CD4-positive, alpha-beta T cell treated with Interleukin-15 for 1 hour (primary cell): Measurements from ENCODE around the gene REEP5.
"Not testable (repeated sequence)": the region's sequence is repeated elsewhere in the genome, so short reads cannot be mapped to it uniquely, and the experiment has no call there.

Experiments
- DNase-seq: peaks from one replicate; pipeline ENCODE4 v3.0.0-alpha.2; 2020

REEP5 gene

DNA sequence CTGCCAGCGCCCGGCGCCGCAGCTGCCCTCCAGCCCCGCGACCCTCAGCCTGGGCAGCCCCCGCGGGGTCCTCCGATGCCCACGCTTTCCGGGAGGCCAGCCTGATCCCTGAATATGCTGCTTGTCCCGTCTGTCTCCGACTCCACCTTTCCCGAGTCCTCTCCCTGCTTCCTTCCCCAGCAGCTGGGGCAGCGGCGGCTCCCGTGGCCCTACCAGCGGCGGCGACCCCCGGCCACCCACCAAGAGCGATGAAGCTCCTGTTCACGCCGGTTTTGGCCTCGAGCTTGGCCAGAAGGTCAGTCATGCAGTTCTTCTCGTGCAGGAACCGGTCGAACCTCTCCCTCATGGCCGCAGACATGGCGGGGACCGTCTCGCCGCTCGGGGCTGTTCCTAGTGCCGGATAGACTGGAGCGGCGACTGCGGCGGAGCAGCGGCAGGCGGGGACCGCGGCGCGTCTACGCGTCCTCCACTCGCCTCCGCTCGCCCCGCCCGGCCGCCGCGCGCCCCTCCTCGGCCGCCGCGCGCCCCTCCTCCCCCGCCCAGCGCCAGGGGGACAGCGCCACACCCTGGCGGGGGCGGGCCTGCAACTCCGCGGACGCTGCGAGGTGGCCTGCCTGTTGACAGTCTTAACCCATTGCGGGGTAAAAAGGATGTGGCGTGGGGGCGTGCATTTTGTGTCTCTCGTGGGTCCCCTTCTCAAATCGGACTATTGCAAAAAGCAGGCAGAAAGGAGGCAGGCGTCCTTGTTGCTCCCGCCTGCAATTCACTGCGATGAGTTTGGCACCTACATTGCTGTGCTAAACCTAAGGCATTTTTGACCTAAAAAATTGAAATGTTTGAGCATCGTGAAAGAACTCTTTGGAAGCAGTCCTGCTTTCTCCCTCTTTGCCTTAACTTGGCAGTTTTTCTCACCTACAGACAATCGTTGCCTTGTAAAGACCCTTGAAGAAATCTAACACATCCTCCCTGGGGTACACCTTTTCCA, at the start of gene REEP5:
REEP5 (minus strand) TSS at position 395 of the 985 bp plus-strand sequence; CDS start at position 358, 37 bp downstream.
- peak; percentile 85 for DNase-seq

DNA sequence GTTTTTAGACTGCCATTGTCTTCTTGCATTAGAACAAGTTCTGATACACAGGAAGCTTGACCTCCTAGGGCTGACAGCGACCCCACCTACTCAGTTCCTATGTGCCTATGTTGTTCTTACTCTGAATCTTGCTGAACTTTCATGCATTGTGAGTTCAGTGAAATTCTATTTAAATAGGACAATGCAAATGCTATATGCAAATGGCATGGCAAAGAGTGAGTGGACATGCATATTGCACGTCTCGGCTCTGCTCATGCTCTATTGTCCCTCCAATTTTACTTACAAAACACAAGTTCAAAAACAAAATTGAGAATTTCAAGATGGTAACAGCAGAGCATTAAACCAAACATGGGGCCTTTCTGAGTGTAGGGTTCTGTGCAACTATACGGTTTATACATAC, 49.2 kb upstream of the REEP5 start:
- DNase-seq, result no peak

GRCh38 chr5:112968411-112969106, 46.5 kb upstream of the REEP5 start:
- no peak for DNase-seq

- DNase-seq, result no peak
Measured at GRCh38 chr5:112967520-112968083, 45.6 kb upstream of the REEP5 start.

DNA sequence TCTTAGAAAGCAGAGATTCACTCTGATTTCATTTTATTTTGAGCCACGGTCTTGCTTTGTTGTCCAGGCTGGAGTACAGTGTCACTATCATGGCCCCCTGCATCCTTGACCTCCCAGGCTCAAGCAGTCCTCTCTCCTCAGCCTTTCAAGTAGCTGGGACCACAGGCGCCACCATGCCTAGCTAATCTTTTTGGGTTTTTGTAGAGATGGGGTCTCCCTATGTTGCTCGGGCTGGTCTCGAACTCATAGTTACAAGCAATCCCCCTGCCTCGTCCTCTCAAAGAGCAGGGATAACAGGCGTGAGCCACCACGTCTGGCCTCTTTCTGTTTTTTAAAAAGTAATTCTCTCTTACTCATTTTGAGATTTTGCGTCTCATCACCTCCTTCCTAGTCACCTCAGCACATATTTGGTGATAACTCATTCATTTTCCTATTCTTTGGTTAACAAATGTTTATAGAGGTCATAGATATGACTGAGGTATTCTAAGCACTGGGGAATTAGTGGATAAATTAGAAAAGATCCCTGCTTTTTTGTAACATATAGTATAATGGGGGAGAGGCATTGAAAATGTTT, 43.8 kb upstream of the REEP5 start:
- no peak for DNase-seq

- DNase-seq, result not testable (repeated sequence)
Measured at GRCh38 chr5:112963374-112963733, 41.3 kb upstream of the REEP5 start.

DNA sequence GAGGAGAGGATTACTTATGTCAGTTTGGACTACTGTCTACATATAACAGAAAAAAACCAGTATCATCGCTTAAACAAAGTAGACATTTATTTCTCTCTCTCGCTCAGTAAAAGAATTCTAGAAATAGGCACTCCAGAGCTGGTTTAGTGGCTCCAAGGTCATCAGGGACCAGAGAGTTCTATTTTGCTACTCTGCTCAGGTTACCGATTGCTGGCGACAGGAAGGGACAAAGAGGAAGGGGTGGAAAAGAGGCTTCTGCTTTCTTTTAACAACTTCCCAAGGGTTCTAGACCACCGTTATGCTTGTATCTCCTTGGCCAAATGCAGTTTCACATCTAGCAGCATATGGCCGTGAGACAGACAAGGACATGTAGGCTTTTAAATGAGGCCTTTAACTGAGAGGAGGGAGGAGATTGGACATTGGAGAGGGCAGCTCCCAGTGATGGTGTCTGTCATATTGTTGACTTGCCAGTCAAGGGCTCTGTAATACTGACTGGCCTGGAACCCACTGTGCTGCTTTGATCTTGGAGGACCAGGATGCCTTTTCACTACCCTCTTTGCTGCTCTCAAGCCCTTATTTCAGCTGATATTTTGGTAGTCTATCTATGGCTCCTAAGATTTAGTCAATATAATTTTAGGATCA, 39.0 kb upstream of the REEP5 start:
- no peak for DNase-seq

GRCh38 chr5:112960315-112960714, 38.3 kb upstream of the REEP5 start:
- DNase-seq, result no peak

DNA sequence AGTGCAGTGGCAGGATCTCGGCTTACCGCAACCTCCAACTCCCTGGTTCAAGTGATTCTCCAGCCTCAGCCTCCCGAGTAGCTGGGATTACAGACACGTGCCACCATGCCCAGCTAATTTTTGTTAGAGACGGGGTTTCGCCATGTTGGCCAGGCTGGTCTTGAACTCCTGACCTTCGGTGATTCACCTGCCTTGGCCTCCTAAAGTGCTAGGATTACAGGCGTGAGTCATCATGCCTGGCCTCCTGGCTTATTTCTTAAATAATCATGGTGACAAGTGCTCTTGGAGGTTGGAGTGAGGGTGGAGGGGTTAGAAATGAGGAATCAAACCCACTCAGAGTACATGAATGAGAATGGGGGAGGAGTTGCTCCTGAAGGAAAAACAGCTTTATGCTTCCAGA, 37.8 kb upstream of the REEP5 start:
- DNase-seq, result not testable (repeated sequence)

- no peak for DNase-seq
Measured at GRCh38 chr5:112958093-112959088, 36.4 kb upstream of the REEP5 start.

GRCh38 chr5:112957036-112957808, 35.2 kb upstream of the REEP5 start:
- no peak for DNase-seq

DNA sequence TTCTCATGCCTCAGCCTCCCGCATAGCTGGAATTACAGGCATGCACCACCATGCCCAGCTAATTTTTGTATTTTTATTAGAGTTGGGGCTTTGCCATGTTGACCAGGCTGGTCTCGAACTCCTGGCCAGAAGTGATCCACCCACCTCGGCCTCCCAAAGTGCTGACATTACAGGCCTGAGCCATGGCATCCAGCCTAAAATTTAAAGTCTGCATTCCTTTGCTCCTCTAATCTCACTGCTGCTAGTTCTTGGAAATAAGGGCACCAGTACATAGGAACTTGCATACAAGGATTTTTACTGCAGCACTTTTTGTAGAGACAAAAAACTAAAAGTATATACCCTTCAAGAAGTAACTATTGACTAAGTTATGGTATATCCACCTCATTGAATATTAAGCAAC, 34.6 kb upstream of the REEP5 start:
- no peak for DNase-seq

GRCh38 chr5:112951124-112951702, 29.2 kb upstream of the REEP5 start:
- DNase-seq, result no peak

GRCh38 chr5:112948458-112948857, 26.4 kb upstream of the REEP5 start:
- DNase-seq, result no peak

- DNase-seq, result no peak
Measured at GRCh38 chr5:112940670-112941069, 18.6 kb upstream of the REEP5 start.

GRCh38 chr5:112938286-112938685, 16.3 kb upstream of the REEP5 start:
- DNase-seq, result no peak

GRCh38 chr5:112935675-112936074, 13.6 kb upstream of the REEP5 start:
- DNase-seq, result no peak

DNA sequence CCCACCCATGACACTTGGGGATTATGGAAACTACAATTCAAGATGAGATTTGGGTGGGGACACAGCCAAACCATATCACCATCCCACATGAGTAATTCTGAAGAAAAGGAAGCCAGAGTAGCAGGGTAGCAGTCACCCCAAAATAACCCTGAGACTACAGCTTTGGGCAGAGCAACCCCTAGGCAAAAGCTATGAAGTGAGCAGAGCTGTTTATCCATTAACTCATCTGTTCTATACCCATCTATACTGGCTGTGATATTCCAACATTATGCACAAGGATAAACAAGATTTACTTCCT, 12.3 kb upstream of the REEP5 start:
- no peak for DNase-seq

- DNase-seq, result no peak
Measured at GRCh38 chr5:112933651-112934365, 11.8 kb upstream of the REEP5 start.

GRCh38 chr5:112933105-112933504, 11.1 kb upstream of the REEP5 start:
- DNase-seq, result no peak
